Measurements from ENCODE around the gene OSBPL6.
A peak's percentile ranks its signal among the peaks of the same experiment; 100 is the strongest.
"Not testable (repeated sequence)": the region's sequence is repeated elsewhere in the genome, so short reads cannot be mapped to it uniquely, and the experiment has no call there.

The OSBPL6 gene

DNA sequence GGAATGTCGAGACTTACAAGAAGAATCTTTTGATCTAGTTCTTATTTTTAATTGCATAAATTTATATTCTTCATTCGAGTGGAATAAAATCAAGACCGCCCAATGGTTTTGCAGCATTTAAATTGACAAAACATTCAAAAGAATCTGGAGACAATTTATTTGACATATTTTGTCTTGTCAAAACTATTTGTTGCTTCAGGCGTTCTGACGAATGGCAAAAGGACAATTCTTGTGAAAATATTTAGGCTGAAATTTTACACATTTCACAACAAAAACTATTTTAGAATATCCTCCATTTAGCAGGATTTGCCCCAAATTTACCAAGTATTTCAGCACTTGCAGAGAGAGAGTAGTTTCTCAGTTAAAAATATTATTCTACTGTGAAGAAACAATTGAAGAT is 214.9 kb downstream of the OSBPL6 start:
- no peak for DNase-seq

DNA sequence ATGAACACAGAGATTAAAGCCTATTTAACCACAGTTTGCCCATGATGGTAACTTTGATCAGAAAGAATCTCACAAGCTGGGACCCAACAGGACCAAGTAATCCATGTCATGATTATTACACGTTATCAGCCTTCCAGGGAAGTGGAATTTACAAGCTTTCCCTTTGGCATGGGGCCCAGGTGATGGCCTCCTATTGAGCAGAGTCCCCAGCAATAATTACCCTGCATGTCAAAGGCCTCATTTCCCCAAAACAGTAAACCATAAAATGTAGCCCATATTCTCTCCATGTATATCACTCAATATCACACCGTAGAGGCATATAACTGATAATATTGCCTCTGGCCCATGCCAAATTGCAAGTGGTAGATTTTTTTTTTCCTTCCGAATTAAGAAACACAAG is 217.7 kb downstream of the OSBPL6 start:
- DNase-seq = no peak

- not testable (repeated sequence) for DNase-seq
Measured at GRCh38 chr2:178412453-178412852, 218.1 kb downstream of the OSBPL6 start.

GRCh38 chr2:178413472-178414265 is 219.4 kb downstream of the OSBPL6 start:
- DNase-seq = peak; percentile 80

GRCh38 chr2:178414266-178415247 is 220.2 kb downstream of the OSBPL6 start:
- peak; percentile 94 for DNase-seq

GRCh38 chr2:178415979-178416378 is 221.7 kb downstream of the OSBPL6 start:
- no peak for DNase-seq

GRCh38 chr2:178417916-178418315 is 223.6 kb downstream of the OSBPL6 start:
- DNase-seq = no peak

DNA sequence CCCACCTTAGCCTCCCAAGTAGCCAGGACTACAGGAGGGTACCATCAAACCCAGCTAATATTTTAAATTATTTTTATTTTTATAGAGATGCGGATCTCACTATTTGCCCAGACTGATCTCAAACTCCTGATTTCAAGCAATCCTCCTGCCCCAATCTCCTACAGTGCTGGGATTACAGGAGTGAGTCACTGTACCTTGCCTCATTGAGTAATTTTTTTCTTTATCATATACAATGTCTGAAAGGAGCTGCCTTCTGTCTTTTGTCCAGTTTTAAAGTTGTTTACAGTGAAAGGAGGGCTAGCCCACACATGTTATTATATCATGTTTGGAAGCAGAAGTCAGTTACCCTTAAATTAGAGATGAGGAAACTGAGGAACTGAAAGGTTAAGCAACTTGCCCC is 224.1 kb downstream of the OSBPL6 start:
- no peak for DNase-seq

DNA sequence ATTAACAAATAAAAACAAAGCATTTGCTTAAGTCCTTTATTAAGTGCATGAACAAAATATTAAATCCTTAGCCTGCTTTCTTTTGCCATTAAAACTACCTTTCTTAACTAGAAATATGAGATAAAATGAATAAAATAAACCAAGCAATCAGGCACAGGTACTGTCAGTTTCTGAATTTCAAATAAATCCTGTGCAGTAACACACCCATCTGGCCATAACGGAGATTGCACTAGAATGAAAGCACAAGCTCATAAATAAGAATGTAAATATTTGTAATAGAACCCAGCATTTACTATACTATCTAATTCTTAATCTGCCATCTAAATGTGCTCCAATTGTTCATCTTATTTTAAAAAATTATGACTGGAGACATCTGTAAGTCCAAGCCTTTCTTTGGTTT is 224.8 kb downstream of the OSBPL6 start:
- no peak for DNase-seq

GRCh38 chr2:178420463-178420999 is 226.2 kb downstream of the OSBPL6 start:
- no peak for DNase-seq

- no peak for DNase-seq
Measured at GRCh38 chr2:178422097-178422496, 227.8 kb downstream of the OSBPL6 start.

- not testable (repeated sequence) for DNase-seq
Measured at GRCh38 chr2:178423746-178424145, 229.4 kb downstream of the OSBPL6 start.

DNA sequence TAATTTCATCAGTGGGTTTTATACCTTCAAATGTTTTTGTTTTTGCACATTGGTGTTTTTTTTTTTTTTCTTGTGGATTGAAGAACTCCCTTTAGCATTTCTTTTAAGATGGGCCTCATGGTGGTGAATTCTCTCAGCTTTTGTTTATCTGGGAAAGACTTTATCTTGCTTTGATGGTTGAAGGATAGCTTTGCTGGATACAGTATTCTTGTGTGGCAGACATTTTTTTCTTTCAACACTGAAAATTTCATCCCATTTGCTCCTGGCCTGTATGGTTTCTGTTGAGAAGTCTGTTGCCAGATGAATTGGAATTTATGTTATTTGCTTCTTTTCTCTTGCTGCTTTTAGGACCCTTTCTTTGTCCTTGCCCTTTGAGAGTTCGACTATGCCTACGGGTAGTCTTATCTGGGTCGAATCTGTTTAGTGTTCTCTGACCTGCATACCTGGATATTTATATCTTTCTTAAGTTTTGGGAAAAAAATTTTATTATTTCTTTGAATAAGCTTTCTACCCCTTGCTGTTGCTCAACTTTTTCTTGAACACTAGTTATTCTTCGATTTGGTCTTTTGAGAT is 231.0 kb downstream of the OSBPL6 start:
- DNase-seq = no peak

DNA sequence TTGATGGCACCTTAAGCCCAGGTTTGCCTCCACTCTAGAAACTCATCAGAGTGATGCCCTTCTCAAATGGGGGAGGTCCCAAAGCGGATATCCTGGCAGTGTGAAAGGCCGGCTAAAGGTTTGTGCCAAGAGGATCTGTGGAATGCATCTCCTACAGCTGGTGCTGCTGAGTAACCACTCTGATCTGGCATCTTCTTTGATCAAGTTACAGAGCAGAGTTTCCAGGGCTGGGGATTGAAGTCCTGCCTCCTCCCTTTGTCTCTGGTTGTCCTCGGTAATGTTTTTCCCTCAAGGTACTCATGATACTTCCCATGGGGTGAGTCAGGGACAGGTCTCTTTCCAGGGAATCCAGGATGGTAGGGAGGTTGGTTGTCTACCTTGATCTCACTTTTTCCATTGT is 232.1 kb downstream of the OSBPL6 start:
- no peak for DNase-seq

GRCh38 chr2:178427458-178427857 is 233.1 kb downstream of the OSBPL6 start:
- no peak for DNase-seq

DNA sequence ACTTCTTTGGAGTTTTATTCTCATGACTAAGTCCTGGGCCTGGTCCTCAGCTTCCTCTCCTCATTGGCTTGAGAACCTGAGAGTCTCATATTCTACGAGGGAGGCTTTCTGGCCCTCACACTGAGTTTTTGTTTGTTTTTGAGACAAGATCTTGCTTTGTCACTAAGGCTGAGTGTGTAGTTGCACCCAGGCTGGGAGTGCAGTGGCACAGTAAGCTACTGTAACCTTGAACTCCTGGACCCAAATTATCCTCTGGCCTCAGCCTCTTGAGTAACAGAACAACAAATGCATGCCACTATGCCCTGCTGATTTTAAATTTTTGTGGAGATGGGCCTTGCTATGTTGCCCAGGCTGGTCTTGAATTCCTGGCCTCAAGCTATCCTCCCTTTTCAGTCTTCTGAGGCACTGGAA is 234.1 kb downstream of the OSBPL6 start:
- DNase-seq = no peak

DNA sequence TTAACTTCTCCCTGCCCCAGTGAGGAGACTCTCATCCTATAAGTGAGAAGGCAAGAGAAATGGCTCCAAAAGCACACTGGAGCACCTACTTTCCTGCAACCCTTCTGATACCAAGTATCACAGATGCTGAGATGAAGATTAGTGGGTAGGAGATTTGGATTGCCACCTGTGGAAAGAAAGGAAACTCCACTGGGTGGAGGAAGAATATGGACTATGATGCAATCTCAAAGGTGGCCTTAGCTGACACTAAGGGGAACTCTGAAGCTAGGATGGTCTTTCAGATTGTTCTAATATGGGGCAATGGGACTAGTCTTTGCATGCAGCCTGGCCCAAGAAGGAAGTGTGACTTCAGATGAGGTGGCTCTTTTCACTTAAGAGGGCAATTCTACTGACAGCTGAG is 235.0 kb downstream of the OSBPL6 start:
- no peak for DNase-seq

DNA sequence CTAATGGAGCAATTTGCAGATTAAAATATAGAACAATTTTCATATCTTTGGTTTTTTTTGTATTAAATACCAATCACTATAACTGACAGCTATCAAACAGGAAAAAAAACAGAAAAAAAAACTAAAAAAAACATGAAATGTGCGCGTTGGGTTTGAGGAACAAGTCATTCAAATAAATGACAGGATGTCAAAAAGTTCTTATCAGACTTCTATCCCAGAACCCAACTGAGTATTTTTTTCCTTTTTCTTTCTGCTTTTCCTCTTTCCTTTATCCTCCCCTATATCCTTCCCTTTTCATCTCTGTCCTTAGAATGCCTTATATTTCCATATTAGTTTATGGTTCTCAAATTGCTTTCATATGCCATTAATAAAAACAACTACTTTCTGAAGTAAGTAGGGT is 242.3 kb downstream of the OSBPL6 start:
- no peak for DNase-seq

DNA sequence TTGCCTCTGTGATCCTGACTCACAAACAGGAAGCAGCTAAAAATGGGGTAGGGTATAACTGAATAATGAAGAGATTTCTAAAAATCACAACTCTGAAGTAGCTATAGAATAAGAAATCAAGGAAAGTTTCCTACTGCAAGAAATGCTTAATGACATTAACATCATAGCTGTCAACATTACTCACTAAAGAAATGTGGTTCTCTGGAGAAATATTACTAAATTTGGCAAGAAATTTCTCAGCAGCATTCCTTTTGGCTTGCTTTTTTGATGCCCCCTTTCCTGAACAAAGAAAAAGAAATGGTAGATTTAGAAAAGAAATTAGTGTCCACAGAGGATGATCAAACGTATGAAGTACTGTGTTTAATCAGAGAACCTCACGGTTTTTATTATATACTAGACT is 247.1 kb downstream of the OSBPL6 start:
- peak; percentile 62 for DNase-seq

- DNase-seq = no peak
Measured at GRCh38 chr2:178448968-178449661, 254.8 kb downstream of the OSBPL6 start.

- no peak for DNase-seq
Measured at GRCh38 chr2:178449700-178450523, 255.6 kb downstream of the OSBPL6 start.

GRCh38 chr2:178450524-178450773 is 256.1 kb downstream of the OSBPL6 start:
- no peak for DNase-seq

All from fibroblast of skin of back (primary cell).